Measurements from ENCODE around the gene CELF3. TPM values are rescaled to one million over a fixed set of nuclear protein-coding genes. Genes with fewer than 3 reads are reported as not detected.

CELF3 gene
- total RNA-seq, 4 donors from 2014 or later: 1.3 to 2.7 (median 1.6) TPM; not detected in 1

DNA sequence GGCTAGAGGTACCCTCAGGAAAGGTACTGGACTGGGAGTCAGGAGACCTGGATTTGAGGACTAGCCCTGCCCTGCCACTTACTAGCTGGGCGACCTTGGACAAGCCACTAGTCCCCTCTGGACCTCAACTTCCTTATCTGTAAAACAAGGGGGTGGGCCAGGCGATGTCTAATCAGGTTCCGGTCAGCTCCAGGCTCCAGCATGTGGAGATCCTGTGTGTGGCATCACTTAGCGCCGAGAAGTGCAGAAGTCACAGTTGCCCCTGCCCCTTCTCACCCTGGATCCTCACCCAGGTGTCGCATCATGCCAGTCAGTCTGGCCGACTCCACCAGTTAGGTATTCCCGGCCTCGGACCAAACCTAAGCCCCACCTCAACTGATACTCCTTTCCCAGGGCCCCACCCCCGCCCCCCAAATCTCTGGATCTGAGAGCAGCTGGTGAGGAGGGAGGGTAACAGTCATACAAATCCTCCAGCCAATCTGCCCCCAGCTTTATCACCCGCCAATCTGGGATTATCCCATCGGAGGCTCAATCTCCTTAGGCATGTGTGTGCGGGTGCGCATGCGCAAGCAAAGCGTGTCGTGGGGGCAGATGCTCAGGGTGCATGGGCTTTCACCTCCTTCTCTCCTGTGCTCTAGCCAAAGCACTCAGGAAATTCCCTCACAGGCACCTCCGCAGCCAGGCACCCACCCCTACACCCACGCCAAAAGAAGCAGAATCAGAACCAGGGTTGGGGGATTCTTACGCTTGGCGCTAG is 5.4 kb downstream of the CELF3 start:
- Histone ChIP-seq H3K27me3 (peaks cover 4% of the 10 kb centered on the region), H3K36me3 (no peaks in the 10 kb centered on the region), H3K9me3 (no peaks in the 10 kb centered on the region), H3K4me1 (peaks cover 5 to 24% (median 18%) of the 10 kb centered on the region in 4 donors), H3K27ac (no peak overlapping the region), H3K4me3 (no peak overlapping the region)
- DNase-seq: no peak
- intact Hi-C loops (cut with DNase I; ENCODE audit: low total_unique reads): no loop called here
- no peak for TF ChIP-seq POLR2A (IDR thresholded peaks at IDR 0.05)
- TF ChIP-seq EP300 (IDR thresholded peaks at IDR 0.05; ENCODE audit: low read depth): no peak
- TF ChIP-seq, protein P1, sequence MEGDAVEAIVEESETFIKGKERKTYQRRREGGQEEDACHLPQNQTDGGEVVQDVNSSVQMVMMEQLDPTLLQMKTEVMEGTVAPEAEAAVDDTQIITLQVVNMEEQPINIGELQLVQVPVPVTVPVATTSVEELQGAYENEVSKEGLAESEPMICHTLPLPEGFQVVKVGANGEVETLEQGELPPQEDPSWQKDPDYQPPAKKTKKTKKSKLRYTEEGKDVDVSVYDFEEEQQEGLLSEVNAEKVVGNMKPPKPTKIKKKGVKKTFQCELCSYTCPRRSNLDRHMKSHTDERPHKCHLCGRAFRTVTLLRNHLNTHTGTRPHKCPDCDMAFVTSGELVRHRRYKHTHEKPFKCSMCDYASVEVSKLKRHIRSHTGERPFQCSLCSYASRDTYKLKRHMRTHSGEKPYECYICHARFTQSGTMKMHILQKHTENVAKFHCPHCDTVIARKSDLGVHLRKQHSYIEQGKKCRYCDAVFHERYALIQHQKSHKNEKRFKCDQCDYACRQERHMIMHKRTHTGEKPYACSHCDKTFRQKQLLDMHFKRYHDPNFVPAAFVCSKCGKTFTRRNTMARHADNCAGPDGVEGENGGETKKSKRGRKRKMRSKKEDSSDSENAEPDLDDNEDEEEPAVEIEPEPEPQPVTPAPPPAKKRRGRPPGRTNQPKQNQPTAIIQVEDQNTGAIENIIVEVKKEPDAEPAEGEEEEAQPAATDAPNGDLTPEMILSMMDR (IDR thresholded peaks at IDR 0.05): no peak
- no peak for TF ChIP-seq POLR2AphosphoS5 (IDR thresholded peaks at IDR 0.05)
- 88 to 89% methylated on average over 5 to 19 of the region's 21 CpGs for WGBS, 2 donors (ENCODE audit: low coverage in 1 of 2)
- in situ Hi-C loops (cut with MboI; ENCODE audit: low pct_ligation_motif_present in 1 of 4, low pct_unique_long_range_greater_than_20kb in 1 of 4, low sequenced_read_pairs in 3 of 4): no loop called here

DNA sequence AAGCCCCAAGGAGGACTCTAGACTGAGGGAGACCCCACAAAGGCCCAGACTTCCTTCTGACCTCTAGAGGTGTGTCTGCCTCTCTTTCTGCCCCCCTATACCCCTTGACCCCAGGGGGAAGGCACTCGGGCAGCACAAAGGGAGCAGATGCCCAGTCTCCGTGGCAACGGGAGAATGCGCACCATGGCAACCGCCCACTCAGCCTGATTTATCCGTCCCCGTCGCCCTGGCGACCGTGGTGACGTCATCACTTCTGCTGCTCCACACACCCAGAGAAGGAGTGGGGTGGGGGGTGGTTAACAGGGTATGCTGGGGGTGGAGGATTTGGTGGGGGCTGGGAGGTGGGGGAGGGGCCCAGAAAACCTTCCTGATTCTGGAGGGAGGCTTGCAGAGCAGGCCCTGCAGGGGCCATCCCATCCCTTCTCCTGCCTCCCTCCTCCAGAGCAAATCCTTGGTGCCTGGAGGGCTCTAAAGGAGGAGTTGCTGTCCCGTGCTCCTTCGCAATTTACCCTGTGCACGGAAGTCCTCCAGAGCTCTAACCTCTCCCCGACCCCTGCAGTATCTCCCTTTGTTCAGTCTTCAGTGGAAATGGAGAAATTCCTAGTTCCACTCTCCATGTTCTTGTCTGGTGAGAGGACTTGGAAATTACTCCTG is 6.3 kb downstream of the CELF3 start:
- Histone ChIP-seq H3K4me3 (no peak overlapping the region), H3K36me3 (no peaks in the 10 kb centered on the region), H3K9me3 (no peaks in the 10 kb centered on the region), H3K27ac (no peak overlapping the region), H3K4me1 (peaks cover 5 to 31% (median 23%) of the 10 kb centered on the region in 4 donors), H3K27me3 (no peaks in the 10 kb centered on the region)
- in situ Hi-C loops (cut with MboI; ENCODE audit: low pct_ligation_motif_present in 1 of 4, low pct_unique_long_range_greater_than_20kb in 1 of 4, low sequenced_read_pairs in 3 of 4) (no loop called here), intact Hi-C loops (cut with DNase I; ENCODE audit: low total_unique reads) (no loop called here)
- TF ChIP-seq, protein P1 (IDR thresholded peaks at IDR 0.05): no peak
- TF ChIP-seq EP300 (IDR thresholded peaks at IDR 0.05; ENCODE audit: low read depth) (no peak), POLR2A (IDR thresholded peaks at IDR 0.05) (no peak), POLR2AphosphoS5 (IDR thresholded peaks at IDR 0.05) (no peak)
- no peak for DNase-seq
- 52 to 96% methylated on average over 4 to 15 of the region's 15 CpGs for WGBS, 2 donors (ENCODE audit: low coverage in 1 of 2)

DNA sequence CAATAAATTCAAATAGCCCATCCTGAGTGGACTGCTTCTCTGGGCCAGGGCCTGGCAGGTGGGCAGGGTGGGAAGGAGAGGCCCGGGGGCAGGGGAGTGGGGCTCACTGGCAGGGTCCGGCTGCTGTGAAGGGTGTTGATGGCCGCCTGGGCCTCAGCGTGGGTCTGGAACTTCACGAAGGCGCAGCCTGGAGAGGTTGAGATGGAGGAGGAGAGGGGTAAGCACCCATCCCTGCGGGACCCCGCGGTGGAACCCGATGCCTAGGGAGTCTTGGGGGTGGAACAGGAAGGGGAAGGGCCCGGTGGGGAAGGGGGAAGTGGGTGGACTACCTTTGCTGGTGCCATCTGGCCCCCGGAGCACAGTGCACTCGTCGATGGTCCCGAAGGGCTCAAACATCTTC is 7.7 kb downstream of the CELF3 start:
- intact Hi-C loops (cut with DNase I; ENCODE audit: low total_unique reads) (no loop called here), in situ Hi-C loops (cut with MboI; ENCODE audit: low pct_ligation_motif_present in 1 of 4, low pct_unique_long_range_greater_than_20kb in 1 of 4, low sequenced_read_pairs in 3 of 4) (no loop called here)
- Histone ChIP-seq H3K4me3 (no peak overlapping the region), H3K27me3 (no peaks in the 10 kb centered on the region), H3K27ac (no peak overlapping the region), H3K9me3 (no peaks in the 10 kb centered on the region), H3K36me3 (no peaks in the 10 kb centered on the region), H3K4me1 (peaks cover 5 to 30% (median 23%) of the 10 kb centered on the region in 4 donors)
- DNase-seq: no peak
- no peak for TF ChIP-seq POLR2AphosphoS5 (IDR thresholded peaks at IDR 0.05)
- no peak for TF ChIP-seq POLR2A (IDR thresholded peaks at IDR 0.05)
- no peak for TF ChIP-seq EP300 (IDR thresholded peaks at IDR 0.05; ENCODE audit: low read depth)
- TF ChIP-seq, protein P1 (IDR thresholded peaks at IDR 0.05): no peak
- 83% methylated on average over 15 of the region's 15 CpGs; no CpG with 5 or more reads in 1 of the 2 donors for WGBS, 2 donors (ENCODE audit: low coverage in 1 of 2)

DNA sequence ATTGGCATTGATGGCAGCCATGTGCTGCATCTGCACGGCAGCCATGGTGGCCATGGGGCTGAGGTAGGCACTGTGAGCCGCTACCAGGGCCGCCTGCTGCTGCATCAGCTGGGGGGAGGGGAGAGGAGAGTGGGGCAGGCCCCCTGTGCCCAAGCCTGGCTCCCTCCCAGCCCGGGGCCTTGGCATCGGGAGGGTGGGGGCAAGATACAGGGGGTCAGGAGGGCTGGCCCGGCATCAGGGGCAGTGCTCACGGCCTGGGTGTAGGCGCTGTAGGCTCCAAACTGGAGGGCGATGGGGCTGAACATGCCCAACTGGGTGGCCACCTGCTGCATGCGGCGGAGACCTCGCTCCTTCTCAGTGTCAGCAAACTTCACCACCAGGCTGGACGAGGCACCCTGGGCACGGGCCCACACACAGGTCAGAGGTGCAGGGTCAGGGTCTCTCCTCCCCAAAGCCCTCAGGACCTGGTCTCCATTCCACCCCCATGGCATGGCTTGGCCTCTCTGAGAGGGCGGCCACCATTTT is 9.0 kb downstream of the CELF3 start:
- H3K4me3 ChIP-seq: no peak overlapping the region
- peaks cover 5 to 20% (median 13%) of the 10 kb centered on the region in 4 donors for H3K4me1 ChIP-seq
- no peak for TF ChIP-seq POLR2A (IDR thresholded peaks at IDR 0.05)
- no peak for TF ChIP-seq POLR2AphosphoS5 (IDR thresholded peaks at IDR 0.05)
- TF ChIP-seq, protein P1 (IDR thresholded peaks at IDR 0.05): no peak
- TF ChIP-seq EP300 (IDR thresholded peaks at IDR 0.05; ENCODE audit: low read depth): no peak
- H3K36me3 ChIP-seq: no peaks in the 10 kb centered on the region
- DNase-seq: no peak
- no peaks in the 10 kb centered on the region for H3K27me3 ChIP-seq
- in situ Hi-C loops (cut with MboI; ENCODE audit: low pct_ligation_motif_present in 1 of 4, low pct_unique_long_range_greater_than_20kb in 1 of 4, low sequenced_read_pairs in 3 of 4) (no loop called here), intact Hi-C loops (cut with DNase I; ENCODE audit: low total_unique reads) (no loop called here)
- no peak overlapping the region for H3K27ac ChIP-seq
- WGBS, 2 donors (ENCODE audit: low coverage in 1 of 2): 93% methylated on average over 15 of the region's 15 CpGs; no CpG with 5 or more reads in 1 of the 2 donors
- H3K9me3 ChIP-seq: no peaks in the 10 kb centered on the region

All from transverse colon (tissue), 4 donors.